ENCODE results near the gene TMEM132C.

The TMEM132C gene

GRCh38 chr12:128337071-128337345 is 70.0 kb downstream of the TMEM132C start (continued):
- TF ChIP-seq ZNF114 (tag by site-specific recombination; IDR thresholded peaks at IDR 0.05), result no peak

GRCh38 chr12:128337431-128338170 is 70.6 kb downstream of the TMEM132C start:
- H3K9me3 ChIP-seq (ENCODE audit: control insufficient read depth, insufficient read depth, low read depth, low read length), result no peaks in the 10 kb centered on the region
- CTCF ChIA-PET, result interaction anchor here (0.7 kb wide), 1 partner anchor 385 kb away, joined by 9 read pairs; no protein-coding TSS in a partner anchor
- POLR2A ChIA-PET, result no interaction called here
- no peaks in the 10 kb centered on the region for H3K36me3 ChIP-seq (ENCODE audit: control insufficient read depth in 2 of 2, insufficient read depth in 1 of 2, low read length in 2 of 2)
- TF ChIP-seq PBX3 (CRISPR knock-in tag; IDR thresholded peaks at IDR 0.05) (no peak), ZNF239 (tag by site-specific recombination; IDR thresholded peaks at IDR 0.05) (no peak), ZNF362 (tag by site-specific recombination; IDR thresholded peaks at IDR 0.05) (no peak), ZNF510 (tag by site-specific recombination; IDR thresholded peaks at IDR 0.05; ENCODE audit: insufficient replicate concordance) (no peak), ZNF549 (tag by site-specific recombination; IDR thresholded peaks at IDR 0.05) (no peak)
- H3K4me3 ChIP-seq (ENCODE audit: low read depth, low read length), result no peak overlapping the region
- H3K4me1 ChIP-seq (ENCODE audit: control insufficient read depth, insufficient read depth, low read length), result no peaks in the 10 kb centered on the region
- H3K27ac ChIP-seq (ENCODE audit: extremely low read depth, low read depth, low read length), result no peak overlapping the region

GRCh38 chr12:128338386-128339125 is 71.6 kb downstream of the TMEM132C start:
- H3K36me3 ChIP-seq (ENCODE audit: control insufficient read depth in 2 of 2, insufficient read depth in 1 of 2, low read length in 2 of 2), result no peaks in the 10 kb centered on the region
- H3K27ac ChIP-seq (ENCODE audit: extremely low read depth, low read depth, low read length), result no peak overlapping the region
- H3K9me3 ChIP-seq (ENCODE audit: control insufficient read depth, insufficient read depth, low read depth, low read length), result no peaks in the 10 kb centered on the region
- no peaks in the 10 kb centered on the region for H3K4me1 ChIP-seq (ENCODE audit: control insufficient read depth, insufficient read depth, low read length)
- TF ChIP-seq GLI4 (tag by site-specific recombination; IDR thresholded peaks at IDR 0.05), result no peak
- no peak for TF ChIP-seq SCRT1 (tag by site-specific recombination; IDR thresholded peaks at IDR 0.05; ENCODE audit: borderline replicate concordance)
- TF ChIP-seq ZBTB7A (tag by site-specific recombination; IDR thresholded peaks at IDR 0.05; ENCODE audit: low read depth), result no peak
- no peak for TF ChIP-seq BCL11B (tag by site-specific recombination; IDR thresholded peaks at IDR 0.05; ENCODE audit: low read depth)
- TF ChIP-seq HIC1 (tag by site-specific recombination; IDR thresholded peaks at IDR 0.05), result no peak
- TF ChIP-seq ZNF133 (tag by site-specific recombination; IDR thresholded peaks at IDR 0.05), result no peak
- TF ChIP-seq ZNF211 (tag by site-specific recombination; IDR thresholded peaks at IDR 0.05; ENCODE audit: low read depth), result no peak
- TF ChIP-seq ZBTB21 (tag by site-specific recombination; IDR thresholded peaks at IDR 0.05), result no peak
- TF ChIP-seq KLF8 (tag by site-specific recombination; IDR thresholded peaks at IDR 0.05), result no peak
- no peak for TF ChIP-seq ZNF792 (tag by site-specific recombination; IDR thresholded peaks at IDR 0.05)
- TF ChIP-seq ZNF580 (tag by site-specific recombination; IDR thresholded peaks at IDR 0.05), result no peak
- TF ChIP-seq ZNF169 (tag by site-specific recombination; IDR thresholded peaks at IDR 0.05), result no peak
- no peak for TF ChIP-seq ZNF24 (tag by site-specific recombination; IDR thresholded peaks at IDR 0.05)
- TF ChIP-seq YY1 (tag by site-specific recombination; IDR thresholded peaks at IDR 0.05), result no peak
- TF ChIP-seq RBAK (tag by site-specific recombination; IDR thresholded peaks at IDR 0.05), result no peak
- no peak for TF ChIP-seq FEZF1 (tag by site-specific recombination; IDR thresholded peaks at IDR 0.05)
- no peak for TF ChIP-seq ZEB2 (tag by site-specific recombination; IDR thresholded peaks at IDR 0.05)
- no peak for TF ChIP-seq ZBTB20 (tag by site-specific recombination; IDR thresholded peaks at IDR 0.05)
- ChIA-PET CTCF (no interaction called here), POLR2A (no interaction called here)
- no peak overlapping the region for H3K4me3 ChIP-seq (ENCODE audit: low read depth, low read length)

Data from HEK293 (cell line).